Right ventricle myocardium superior (tissue), 1 donor: Measurements from ENCODE around the gene ASTN2. TPM values are rescaled to one million over a fixed set of nuclear protein-coding genes. Genes with fewer than 3 reads are reported as not detected.

Source experiments
- ATAC-seq: fragments of 200-7000 bp; cut with Tn5 transposase; one replicate; pipeline ENCODE4 v1.9.1; 2020; ENCODE audit warnings: mild to moderate bottlenecking; ENCODE audit not compliant: poor library complexity
- DNase-seq: peaks from one replicate; pipeline ENCODE4 v3.0.0-alpha.2; 2020
- intact Hi-C: fragments of 100-400 bp; cut with DNase I; formaldehyde crosslinking; loops from one replicate; pipeline ENCODE4 v1.11.2; 2022
- long read RNA-seq: library from polyadenylated mRNA; unstranded; transcript quantifications from one replicate; pipeline ENCODE4 v2.0.0, GENCODE V29; 2021
- total RNA-seq: library from RNA; stranded (reverse); fragmentation: NEBNext Ultra II Directional; extraction: Animal tissue kit (Norgen Biotek cat#: 25700); gene quantifications from one replicate; pipeline ENCODE4 v1.2.1, GENCODE V29; 2021
- donor health status: DM: no; HTN: yes; CAD: no; lungs with severe emphysema.

ASTN2 gene, protein sequence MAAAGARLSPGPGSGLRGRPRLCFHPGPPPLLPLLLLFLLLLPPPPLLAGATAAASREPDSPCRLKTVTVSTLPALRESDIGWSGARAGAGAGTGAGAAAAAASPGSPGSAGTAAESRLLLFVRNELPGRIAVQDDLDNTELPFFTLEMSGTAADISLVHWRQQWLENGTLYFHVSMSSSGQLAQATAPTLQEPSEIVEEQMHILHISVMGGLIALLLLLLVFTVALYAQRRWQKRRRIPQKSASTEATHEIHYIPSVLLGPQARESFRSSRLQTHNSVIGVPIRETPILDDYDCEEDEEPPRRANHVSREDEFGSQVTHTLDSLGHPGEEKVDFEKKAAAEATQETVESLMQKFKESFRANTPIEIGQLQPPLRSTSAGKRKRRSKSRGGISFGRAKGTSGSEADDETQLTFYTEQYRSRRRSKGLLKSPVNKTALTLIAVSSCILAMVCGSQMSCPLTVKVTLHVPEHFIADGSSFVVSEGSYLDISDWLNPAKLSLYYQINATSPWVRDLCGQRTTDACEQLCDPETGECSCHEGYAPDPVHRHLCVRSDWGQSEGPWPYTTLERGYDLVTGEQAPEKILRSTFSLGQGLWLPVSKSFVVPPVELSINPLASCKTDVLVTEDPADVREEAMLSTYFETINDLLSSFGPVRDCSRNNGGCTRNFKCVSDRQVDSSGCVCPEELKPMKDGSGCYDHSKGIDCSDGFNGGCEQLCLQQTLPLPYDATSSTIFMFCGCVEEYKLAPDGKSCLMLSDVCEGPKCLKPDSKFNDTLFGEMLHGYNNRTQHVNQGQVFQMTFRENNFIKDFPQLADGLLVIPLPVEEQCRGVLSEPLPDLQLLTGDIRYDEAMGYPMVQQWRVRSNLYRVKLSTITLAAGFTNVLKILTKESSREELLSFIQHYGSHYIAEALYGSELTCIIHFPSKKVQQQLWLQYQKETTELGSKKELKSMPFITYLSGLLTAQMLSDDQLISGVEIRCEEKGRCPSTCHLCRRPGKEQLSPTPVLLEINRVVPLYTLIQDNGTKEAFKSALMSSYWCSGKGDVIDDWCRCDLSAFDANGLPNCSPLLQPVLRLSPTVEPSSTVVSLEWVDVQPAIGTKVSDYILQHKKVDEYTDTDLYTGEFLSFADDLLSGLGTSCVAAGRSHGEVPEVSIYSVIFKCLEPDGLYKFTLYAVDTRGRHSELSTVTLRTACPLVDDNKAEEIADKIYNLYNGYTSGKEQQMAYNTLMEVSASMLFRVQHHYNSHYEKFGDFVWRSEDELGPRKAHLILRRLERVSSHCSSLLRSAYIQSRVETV (N-terminal part only)
- total RNA-seq: 6.4 TPM
- long read RNA-seq, full-length matches to known transcripts: 6 of 23 reads
- long read RNA-seq, partial matches to known transcripts: 10 of 23 reads
- long read RNA-seq, other reads (novel, unspliced or antisense): 7 of 23 reads

DNA sequence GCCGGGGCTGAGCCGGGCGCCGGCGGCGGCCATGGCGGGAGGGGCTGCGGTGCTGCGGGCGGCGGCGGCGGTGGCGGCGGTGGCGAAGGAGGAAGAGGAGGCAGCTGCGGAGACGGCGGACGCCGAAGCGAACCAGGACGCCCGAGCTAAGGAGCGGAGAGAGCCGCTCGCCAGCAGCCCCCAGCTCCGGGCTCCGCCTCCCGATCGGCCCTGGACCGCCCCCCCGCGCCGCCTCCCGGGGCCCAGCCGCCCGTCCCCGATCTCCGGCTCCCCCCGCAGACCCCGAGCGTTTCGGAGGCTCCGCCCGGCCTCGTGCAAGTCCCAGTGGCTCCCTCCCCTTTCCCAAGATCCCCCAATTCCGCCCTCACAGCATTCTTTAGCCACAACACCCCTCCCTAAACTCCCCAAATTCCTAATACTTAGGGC, at the start of gene ASTN2:
Gene ASTN2, minus strand, starts transcription at position 152 of the 426 bp plus-strand sequence. Its CDS starts 119 bp downstream, at position 33.
- intact Hi-C loops: no loop called here
- ATAC-seq (peak; percentile 39), DNase-seq (no peak)

GRCh38 chr9:117462861-117463260, 48.0 kb upstream of the ASTN2 start:
- no peak for ATAC-seq
- intact Hi-C loops: no loop called here
- DNase-seq: no peak

GRCh38 chr9:117461386-117461785, 46.5 kb upstream of the ASTN2 start:
- ATAC-seq: no peak

DNA sequence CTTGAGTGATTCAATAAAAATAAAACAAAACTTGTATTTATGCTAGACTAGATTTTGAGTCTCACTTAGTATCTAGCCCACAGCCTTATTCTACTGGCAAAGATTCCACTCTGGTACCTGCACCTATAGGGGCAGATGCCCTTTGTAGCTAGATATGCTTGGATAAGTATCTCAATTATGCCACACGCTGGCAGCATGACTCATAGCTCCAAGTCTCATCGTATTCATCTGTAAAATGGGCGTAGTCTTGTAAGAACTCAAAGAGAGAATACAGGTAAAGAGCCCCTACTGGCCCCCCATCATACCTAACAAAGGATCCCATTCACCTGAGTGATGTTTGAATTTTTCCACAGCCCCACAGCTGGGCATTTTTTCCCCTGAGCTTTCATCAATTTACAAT, 45.9 kb upstream of the ASTN2 start:
- intact Hi-C loops: no loop called here
- ATAC-seq: no peak
- no peak for DNase-seq

More at GRCh38 chr9:117461386-117461785, 46.5 kb upstream of the ASTN2 start:
- no peak for DNase-seq
- intact Hi-C loops: no loop called here

GRCh38 chr9:117459913-117460312, 45.1 kb upstream of the ASTN2 start:
- intact Hi-C loops: no loop called here
- no peak for ATAC-seq
- DNase-seq: no peak

DNA sequence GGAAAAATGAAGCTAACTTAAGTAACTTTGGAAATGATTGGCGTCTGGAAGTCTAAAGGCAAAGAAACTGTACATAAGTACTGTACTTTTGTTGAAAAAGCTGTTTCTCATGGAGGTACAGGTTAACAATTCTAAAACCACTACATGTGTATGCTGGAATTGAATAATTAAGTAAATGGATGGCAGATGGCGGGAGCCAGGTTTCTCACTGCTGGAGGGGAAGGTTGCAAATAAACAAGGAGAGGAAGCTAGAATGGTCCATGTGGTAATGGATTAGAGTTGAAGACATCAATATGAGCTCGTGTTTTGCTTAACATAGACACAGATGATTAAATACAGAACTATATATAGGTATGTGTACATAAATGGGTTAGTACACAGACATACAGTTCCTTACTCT, 43.2 kb upstream of the ASTN2 start:
- ATAC-seq (no peak), DNase-seq (no peak)
- intact Hi-C loops: no loop called here

DNA sequence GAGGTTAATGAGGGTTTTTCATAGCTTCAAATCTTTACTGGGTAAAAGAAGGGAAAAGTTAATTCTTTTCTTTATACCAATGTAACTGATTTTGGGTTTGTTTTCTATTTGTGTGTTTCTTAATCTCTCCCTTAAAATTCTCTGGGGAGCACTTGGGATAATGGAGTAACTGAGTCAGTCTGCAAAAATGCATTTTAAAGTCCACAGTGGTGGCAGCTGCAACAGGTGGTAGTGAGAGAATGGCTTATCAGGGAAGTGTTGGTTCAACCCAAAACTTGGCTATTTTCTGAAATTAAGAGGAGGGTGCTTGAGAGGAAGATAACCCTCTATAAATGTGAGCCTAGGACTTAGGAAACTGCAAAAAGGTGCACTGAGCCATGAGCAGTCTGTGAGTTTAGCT, 39.9 kb upstream of the ASTN2 start:
- ATAC-seq (no peak), DNase-seq (no peak)
- intact Hi-C loops: no loop called here

DNA sequence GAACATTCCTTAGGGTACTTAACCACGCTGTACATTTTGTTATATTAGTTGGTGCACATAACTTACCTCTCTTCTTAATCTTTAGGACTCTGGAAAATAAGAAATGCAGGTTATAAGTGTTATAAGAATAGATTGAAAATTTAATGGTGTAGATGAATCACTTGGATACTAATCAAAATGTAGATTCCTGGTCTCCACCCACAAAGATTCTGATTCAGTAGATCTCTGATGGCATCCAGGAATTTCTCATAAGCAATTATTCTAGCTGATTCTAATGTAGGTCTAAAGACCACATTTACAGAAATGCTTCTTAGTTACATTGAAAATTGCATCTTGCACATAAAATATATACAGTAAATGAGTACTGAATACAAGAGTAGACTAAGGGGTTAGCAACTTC, 38.9 kb upstream of the ASTN2 start:
- ATAC-seq (no peak), DNase-seq (no peak)
- intact Hi-C loops: no loop called here

- intact Hi-C loops: no loop called here
- ATAC-seq (no peak), DNase-seq (no peak)
These were observed 36.5 kb upstream of the ASTN2 start for GRCh38 chr9:117451311-117451710.

DNA sequence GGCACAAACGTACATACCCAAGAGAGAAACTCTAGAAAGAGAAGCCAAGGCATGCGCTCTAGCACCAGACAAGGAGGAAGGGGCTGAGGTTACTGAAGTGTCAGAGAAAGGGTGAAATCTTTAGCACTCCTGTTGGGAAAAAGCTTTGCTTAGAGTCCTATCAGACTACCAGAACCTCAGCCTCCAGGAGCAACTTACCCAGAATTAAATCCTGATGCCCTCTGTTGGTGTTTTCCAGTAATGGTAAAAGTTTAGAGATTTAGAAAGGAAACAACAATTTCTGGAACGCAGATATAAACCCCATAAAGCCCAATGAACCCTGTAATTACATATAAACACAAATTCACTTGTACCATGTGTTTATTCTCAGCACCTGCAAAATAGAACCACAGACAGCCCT, 33.2 kb upstream of the ASTN2 start:
- DNase-seq (no peak), ATAC-seq (no peak)
- intact Hi-C loops: no loop called here

DNA sequence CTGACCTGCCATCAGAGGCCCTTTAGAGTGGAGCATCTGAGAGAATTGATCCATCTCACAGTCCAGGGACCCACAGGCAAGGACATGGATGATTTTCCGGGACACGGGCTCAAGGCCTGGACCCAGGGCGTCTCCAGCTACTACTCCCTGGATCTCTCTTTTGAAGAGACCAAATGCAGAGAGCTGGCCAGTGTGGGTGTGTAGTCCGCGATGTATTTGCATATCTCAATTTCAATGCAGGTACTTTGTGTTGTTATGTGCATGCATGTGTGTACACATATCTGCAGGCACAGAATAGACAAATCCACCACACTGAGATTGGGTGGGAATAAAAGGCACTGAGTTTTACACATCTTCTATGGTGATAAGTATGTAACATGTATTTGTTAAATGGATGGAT, 30.8 kb upstream of the ASTN2 start:
- ATAC-seq (no peak), DNase-seq (no peak)
- intact Hi-C loops: no loop called here

DNA sequence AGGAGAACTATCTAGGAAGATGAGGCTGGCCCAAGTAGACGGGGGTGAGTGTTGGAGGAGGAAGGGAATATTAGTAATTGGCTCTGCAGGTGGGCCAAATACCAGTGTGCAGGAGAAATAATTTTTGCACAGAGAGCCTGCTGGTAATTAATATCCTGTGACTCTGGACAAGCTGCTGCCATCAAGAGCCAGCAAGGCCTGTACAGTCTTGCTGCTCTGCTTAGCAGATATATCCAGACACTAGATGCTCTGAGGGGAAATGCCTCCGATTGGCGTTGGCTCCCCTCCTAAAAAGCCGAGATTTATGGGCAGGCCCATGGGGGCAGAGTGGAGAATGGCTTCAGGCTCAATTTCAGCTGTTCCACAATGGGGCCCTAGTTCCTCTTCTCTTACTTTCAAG, 29.6 kb upstream of the ASTN2 start:
- intact Hi-C loops: no loop called here
- no peak for ATAC-seq
- no peak for DNase-seq

DNA sequence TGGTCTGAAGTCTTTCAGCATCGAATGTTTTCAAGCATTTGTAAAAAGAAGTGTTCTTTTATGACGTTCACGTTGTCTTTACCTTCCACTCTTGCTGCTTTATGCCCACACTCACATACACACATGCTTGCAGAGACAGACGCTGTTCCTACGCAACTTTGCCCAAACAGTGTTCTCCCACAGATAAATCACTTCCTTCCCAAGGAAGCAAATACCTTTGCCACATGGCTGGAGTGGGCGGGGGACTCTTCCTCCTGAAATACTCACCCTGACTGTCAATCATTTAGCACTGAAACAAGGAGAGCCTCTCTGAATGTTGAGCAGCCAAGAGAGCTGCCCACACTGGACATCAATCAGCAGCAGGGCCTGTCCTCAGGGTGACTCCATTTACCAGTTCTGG, 22.4 kb upstream of the ASTN2 start:
- no peak for ATAC-seq
- intact Hi-C loops: no loop called here
- no peak for DNase-seq

DNA sequence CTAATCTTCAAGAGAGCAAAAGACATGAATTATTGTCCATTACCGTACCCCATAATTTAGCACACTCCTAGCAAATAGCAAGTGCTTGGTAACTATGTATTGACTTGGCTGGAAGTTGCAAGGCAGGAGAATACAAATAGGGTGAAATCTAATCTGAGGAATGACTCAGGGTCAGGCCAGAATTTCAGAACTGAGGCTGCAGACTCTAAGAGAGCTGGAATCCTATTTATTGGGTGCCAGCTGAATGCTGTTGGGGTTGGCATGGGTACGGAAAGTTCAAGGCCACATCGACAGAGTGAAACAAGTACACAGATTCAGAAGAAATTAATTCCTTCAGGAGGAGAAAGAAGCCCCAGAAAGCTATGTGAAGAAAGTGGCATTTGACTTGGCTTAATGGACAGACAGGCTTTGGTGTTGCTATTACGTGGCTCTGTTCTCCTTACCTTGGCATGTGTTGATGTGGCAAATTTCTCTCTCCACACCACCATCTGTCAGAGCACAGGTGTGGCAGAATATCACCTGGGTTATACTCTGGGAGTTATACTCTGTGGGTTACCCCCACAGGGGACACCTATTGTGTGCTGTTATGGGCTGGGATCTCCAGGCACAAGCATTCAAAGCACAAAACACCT, 20.9 kb upstream of the ASTN2 start:
- intact Hi-C loops: no loop called here
- DNase-seq: no peak
- no peak for ATAC-seq

DNA sequence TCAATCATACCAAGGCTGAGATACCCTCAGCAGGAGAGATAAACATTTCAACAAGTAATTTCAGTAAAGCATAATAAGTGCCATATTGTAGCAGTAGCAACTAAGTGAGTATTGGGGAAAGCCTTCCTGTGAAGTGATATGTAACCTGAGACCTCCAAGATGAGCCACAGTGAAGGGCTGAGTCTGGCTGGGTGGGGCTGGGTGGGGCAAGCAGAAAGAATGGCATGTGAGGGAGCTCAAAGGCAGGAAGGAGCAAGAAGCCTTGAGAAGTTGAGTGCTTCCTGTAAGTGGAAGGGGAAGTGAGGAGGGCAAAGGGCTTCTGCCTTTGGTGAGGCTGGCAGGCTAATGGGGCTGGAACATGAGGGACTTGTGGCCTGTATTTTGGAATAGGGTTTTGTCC, 19.7 kb upstream of the ASTN2 start:
- intact Hi-C loops: no loop called here
- ATAC-seq (no peak), DNase-seq (no peak)

- no peak for ATAC-seq
- no peak for DNase-seq
- intact Hi-C loops: no loop called here
These were observed 16.0 kb upstream of the ASTN2 start for GRCh38 chr9:117430813-117431212.

GRCh38 chr9:117427357-117427913, 12.6 kb upstream of the ASTN2 start:
- intact Hi-C loops: no loop called here
- ATAC-seq: no peak
- no peak for DNase-seq

DNA sequence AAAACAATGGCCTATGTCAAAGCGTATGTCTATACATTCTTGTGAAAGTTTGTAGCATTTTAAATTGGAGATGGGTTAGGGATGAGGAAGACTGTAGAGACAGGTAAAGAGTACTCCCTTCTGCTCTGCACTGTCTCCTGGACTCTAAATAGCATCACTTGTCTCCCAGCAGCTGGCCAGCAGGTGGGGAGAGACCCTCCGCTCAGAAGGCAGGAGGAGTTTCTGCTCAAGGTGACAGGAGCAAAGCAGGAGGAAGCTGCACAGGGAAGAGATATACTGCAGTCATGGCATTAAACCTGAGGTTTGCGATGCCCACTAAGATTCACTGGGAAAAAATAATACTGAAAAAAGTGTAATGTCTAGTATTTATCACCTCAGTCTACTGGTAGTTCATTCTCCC, 10.7 kb upstream of the ASTN2 start:
- DNase-seq: no peak
- intact Hi-C loops: no loop called here
- no peak for ATAC-seq
